Islet of Langerhans (tissue), 1 donor: ENCODE data around the gene CD22.

Experiments
- FAIRE-seq: peaks from one replicate; lab custom pipeline; 2011; peaks lifted over from hg19 to GRCh38; lab: Jason Lieb, UNC

Gene CD22

GRCh38 chr19:35388277-35389054 is 59.5 kb downstream of the CD22 start:
- no peak for FAIRE-seq

GRCh38 chr19:35389192-35389861 is 60.3 kb downstream of the CD22 start:
- FAIRE-seq, result no peak

- no peak for FAIRE-seq
These were observed 64.0 kb downstream of the CD22 start for GRCh38 chr19:35392742-35393715.

- peak; percentile 71 for FAIRE-seq
These were observed 66.6 kb downstream of the CD22 start for GRCh38 chr19:35395382-35396199.

- FAIRE-seq, result no peak
These were observed 67.4 kb downstream of the CD22 start for GRCh38 chr19:35396240-35396885.
